SU-DHL-6 (cell line): Measurements from ENCODE around the gene CDH22.

Experiments
- H2AFZ ChIP-seq: fragments of 200-600 bp; sonication (generic); 2 replicates; pipeline ENCODE4 v1.6.1; 2014; ENCODE audit warnings: low read depth, mild to moderate bottlenecking, moderate library complexity, mixed read lengths, antibody characterized with exemption, low read length; ENCODE audit not compliant: severe bottlenecking
- H3F3A ChIP-seq: fragments of 200-600 bp; shearing (Covaris generic); 2 replicates; pipeline ENCODE4 v1.6.0; 2016; ENCODE audit warnings: antibody characterized with exemption, mild to moderate bottlenecking; ENCODE audit not compliant: insufficient read depth
- H3K27ac ChIP-seq: fragments of 200-600 bp; sonication (generic); 2 replicates; pipeline ENCODE4 v1.5.1; 2016; ENCODE audit warnings: low read depth, mild to moderate bottlenecking, low read length, moderate library complexity, mixed read lengths
- H3K27me3 ChIP-seq: fragments of 200-600 bp; sonication (generic), shearing (Covaris generic); 2 replicates; pipeline ENCODE4 v1.6.0; 2014; ENCODE audit warnings: mild to moderate bottlenecking, low read length
- H3K36me3 ChIP-seq: fragments of 200-600 bp; sonication (generic); 2 replicates; pipeline ENCODE4 v1.6.1; 2014; ENCODE audit warnings: mild to moderate bottlenecking, low read length, mixed read lengths
- H3K4me2 ChIP-seq: fragments of 300-600, 200-600 bp; shearing (Covaris generic), sonication (generic); 2 replicates; pipeline ENCODE4 v1.6.0; 2014; ENCODE audit warnings: low read length, low read depth, mild to moderate bottlenecking; ENCODE audit not compliant: poor library complexity, severe bottlenecking
- H3K4me3 ChIP-seq: fragments of 200-600 bp; sonication (generic); 2 replicates; pipeline ENCODE4 v1.5.1; 2014; ENCODE audit warnings: antibody characterized with exemption, low read length, mild to moderate bottlenecking, mixed read lengths; ENCODE audit not compliant: insufficient read depth, poor library complexity, severe bottlenecking
- H3K79me2 ChIP-seq: fragments of 200-600 bp; sonication (generic); 2 replicates; pipeline ENCODE4 v1.6.1; 2014; ENCODE audit warnings: mild to moderate bottlenecking, low read length, moderate library complexity; ENCODE audit not compliant: insufficient read depth
- H3K9ac ChIP-seq: fragments of 200-600 bp; sonication (generic); 2 replicates; pipeline ENCODE4 v1.7.0; 2014; ENCODE audit warnings: mild to moderate bottlenecking, low read length
- H3K9me2 ChIP-seq: fragments of 200-600 bp; sonication (generic); replicated peaks from 2 replicates; pipeline ENCODE4 v1.6.1; 2014; ENCODE audit warnings: low read length; ENCODE audit not compliant: insufficient read depth
- H3K9me3 ChIP-seq: fragments of 200-600 bp; sonication (generic); 2 replicates; pipeline ENCODE4 v1.6.1; 2014; ENCODE audit warnings: low read length, mixed read lengths; ENCODE audit not compliant: insufficient read depth
- H4K20me1 ChIP-seq: fragments of 200-600 bp; sonication (generic); 2 replicates; pipeline ENCODE4 v1.6.1; 2014; ENCODE audit warnings: low read depth, mild to moderate bottlenecking, antibody characterized with exemption, low read length, moderate library complexity, mixed read lengths
- CTCF ChIP-seq: fragments of 200-600 bp; sonication (generic); IDR thresholded peaks from one replicate; pipeline ENCODE4 v1.5.1; 2017; ENCODE audit warnings: antibody characterized with exemption, mild to moderate bottlenecking, low read length, moderate library complexity; ENCODE audit not compliant: insufficient read depth, poor library complexity, severe bottlenecking
- EZH2phosphoT487 ChIP-seq: fragments of 200-600 bp; sonication (generic), shearing (Covaris generic); conservative IDR thresholded peaks from 2 replicates; pipeline ENCODE4 v1.6.1; 2018; ENCODE audit warnings: mild to moderate bottlenecking, antibody characterized with exemption, low read length, moderate library complexity, mixed read lengths

Gene CDH22

GRCh38 chr20:46219190-46219589 lies 89.1 kb downstream of the CDH22 start:
- Histone ChIP-seq H3K36me3 (no peaks in the 10 kb centered on the region), H3K4me2 (no peak overlapping the region), H3K27ac (no peak overlapping the region), H3K9me3 (no peaks in the 10 kb centered on the region), H3K9ac (no peak overlapping the region), H3K4me3 (no peak overlapping the region), H2AFZ (no peak overlapping the region), H3F3A (no peaks in the 10 kb centered on the region), H3K9me2 (no peaks in the 10 kb centered on the region), H4K20me1 (no peaks in the 10 kb centered on the region), H3K27me3 (no peaks in the 10 kb centered on the region), H3K79me2 (no peaks in the 10 kb centered on the region)
- TF ChIP-seq CTCF: no peak
- TF ChIP-seq EZH2phosphoT487: no peak

GRCh38 chr20:46218656-46219055 lies 89.6 kb downstream of the CDH22 start:
- TF ChIP-seq CTCF: no peak
- no peak for TF ChIP-seq EZH2phosphoT487
- Histone ChIP-seq H3K79me2 (no peaks in the 10 kb centered on the region), H3K27me3 (no peaks in the 10 kb centered on the region), H3K9me3 (no peaks in the 10 kb centered on the region), H4K20me1 (no peaks in the 10 kb centered on the region), H3K4me2 (no peak overlapping the region), H3K4me3 (no peak overlapping the region), H3K36me3 (no peaks in the 10 kb centered on the region), H3K27ac (no peak overlapping the region), H3F3A (no peaks in the 10 kb centered on the region), H3K9ac (no peak overlapping the region), H2AFZ (no peak overlapping the region), H3K9me2 (no peaks in the 10 kb centered on the region)

DNA sequence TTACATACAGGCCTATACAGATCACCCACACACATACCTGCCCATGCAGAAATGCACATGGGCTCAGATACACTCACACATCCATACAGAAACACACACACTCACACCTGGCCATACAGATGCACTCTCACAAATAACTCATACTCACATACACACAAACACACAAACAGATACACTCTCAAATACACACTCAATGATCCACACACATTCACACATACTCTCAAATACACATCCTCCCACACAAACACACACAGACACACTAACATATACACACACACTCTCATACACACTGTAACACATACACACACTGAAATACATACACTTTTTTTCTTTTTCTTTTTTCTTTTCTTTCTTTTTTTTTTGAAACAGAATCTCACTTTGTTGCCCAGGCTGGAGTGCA lies 90.7 kb downstream of the CDH22 start:
- TF ChIP-seq EZH2phosphoT487 (no peak), CTCF (no peak)
- Histone ChIP-seq H3K4me3 (no peak overlapping the region), H3K36me3 (no peaks in the 10 kb centered on the region)

More for the DNA sequence above, 90.7 kb downstream of the CDH22 start:
- Histone ChIP-seq H4K20me1 (no peaks in the 10 kb centered on the region), H3K9me3 (no peaks in the 10 kb centered on the region), H3K79me2 (no peaks in the 10 kb centered on the region), H3K27ac (no peak overlapping the region), H3F3A (no peaks in the 10 kb centered on the region), H3K9ac (no peak overlapping the region), H3K4me2 (no peak overlapping the region), H3K27me3 (no peaks in the 10 kb centered on the region), H3K9me2 (no peaks in the 10 kb centered on the region), H2AFZ (no peak overlapping the region)
